ENCODE data around the gene CBL.

CBL gene

GRCh38 chr11:119316016-119316728, 110.0 kb downstream of the CBL start:
- peak overlapping the region; percentile 76 to 79 (median 77) for H3K4me3 Mint-ChIP-seq
- H3K9me3 Mint-ChIP-seq = no peaks in the 10 kb centered on the region
- no peak overlapping the region for H3K27ac Mint-ChIP-seq
- H3K36me3 Mint-ChIP-seq (ENCODE audit: low read depth) = no peaks in the 10 kb centered on the region
- peaks cover 19% of the 10 kb centered on the region for H3K4me1 Mint-ChIP-seq
- TF ChIP-seq CTCF (IDR thresholded peaks at IDR 0.05; ENCODE audit: unreplicated experiment in 3 of 3) = no peak
- peaks cover 6% of the 10 kb centered on the region for H3K27me3 Mint-ChIP-seq (ENCODE audit: low read depth)

- no peaks in the 10 kb centered on the region for H3K36me3 Mint-ChIP-seq (ENCODE audit: low read depth)
- H3K4me1 Mint-ChIP-seq = peaks cover 19% of the 10 kb centered on the region
- H3K27ac Mint-ChIP-seq = peak within 1 kb of the TSS; percentile 30 to 92 (median 60)
- H3K4me3 Mint-ChIP-seq = peak within 1 kb of the TSS; percentile 76 to 79 (median 77)
- TF ChIP-seq CTCF (IDR thresholded peaks at IDR 0.05; ENCODE audit: unreplicated experiment in 3 of 3) = no peak
- no peaks in the 10 kb centered on the region for H3K9me3 Mint-ChIP-seq
- H3K27me3 Mint-ChIP-seq (ENCODE audit: low read depth) = peaks cover 6% of the 10 kb centered on the region
Measured at GRCh38 chr11:119316729-119317591, 110.8 kb downstream of the CBL start, which contains the start of gene MCAM. MCAM (minus strand) TSS chr11:119317130; CDS start chr11:119317101, 29 bp downstream.

- Mint-ChIP-seq H3K27me3 (ENCODE audit: low read depth) (peaks cover 6% of the 10 kb centered on the region), H3K36me3 (ENCODE audit: low read depth) (no peaks in the 10 kb centered on the region), H3K4me3 (peak overlapping the region; percentile 42 to 70 (median 67)), H3K4me1 (peaks cover 24% of the 10 kb centered on the region), H3K27ac (peak overlapping the region; percentile 30 to 92 (median 60)), H3K9me3 (no peaks in the 10 kb centered on the region)
- TF ChIP-seq CTCF (IDR thresholded peaks at IDR 0.05; ENCODE audit: unreplicated experiment in 3 of 3) = no peak
Measured at GRCh38 chr11:119317592-119318239, 111.6 kb downstream of the CBL start.

- no peaks in the 10 kb centered on the region for H3K36me3 Mint-ChIP-seq (ENCODE audit: low read depth)
- H3K4me3 Mint-ChIP-seq = peak overlapping the region; percentile 40 to 72 (median 42)
- H3K27me3 Mint-ChIP-seq (ENCODE audit: low read depth) = peaks cover 7% of the 10 kb centered on the region
- peaks cover 28% of the 10 kb centered on the region for H3K4me1 Mint-ChIP-seq
- H3K9me3 Mint-ChIP-seq = no peaks in the 10 kb centered on the region
- no peak for TF ChIP-seq CTCF (IDR thresholded peaks at IDR 0.05; ENCODE audit: unreplicated experiment in 3 of 3)
- H3K27ac Mint-ChIP-seq = peak overlapping the region; percentile 68 to 92 (median 83)
Measured at GRCh38 chr11:119318240-119319135, 112.3 kb downstream of the CBL start.

- no peak for TF ChIP-seq CTCF (IDR thresholded peaks at IDR 0.05; ENCODE audit: unreplicated experiment in 3 of 3)
- peak overlapping the region; percentile 40 to 73 (median 42) for H3K4me3 Mint-ChIP-seq
- no peaks in the 10 kb centered on the region for H3K9me3 Mint-ChIP-seq
- H3K27ac Mint-ChIP-seq = peak overlapping the region; percentile 68 to 92 (median 83)
- H3K4me1 Mint-ChIP-seq = peaks cover 35% of the 10 kb centered on the region
- H3K27me3 Mint-ChIP-seq (ENCODE audit: low read depth) = peaks cover 11% of the 10 kb centered on the region
- H3K36me3 Mint-ChIP-seq (ENCODE audit: low read depth) = no peaks in the 10 kb centered on the region
Measured at GRCh38 chr11:119319136-119319699, 113.1 kb downstream of the CBL start.
